GM11168 (cell line): ENCODE results near the gene TRPM3.

Experiments used
- in situ Hi-C: fragments of 300-500 bp; cut with MboI; formaldehyde crosslinking; loops from one replicate; pipeline ENCODE4 v1.12.0; 2022; ENCODE audit warnings: low sequenced_read_pairs; ENCODE audit not compliant: unreplicated experiment

TRPM3 gene

DNA sequence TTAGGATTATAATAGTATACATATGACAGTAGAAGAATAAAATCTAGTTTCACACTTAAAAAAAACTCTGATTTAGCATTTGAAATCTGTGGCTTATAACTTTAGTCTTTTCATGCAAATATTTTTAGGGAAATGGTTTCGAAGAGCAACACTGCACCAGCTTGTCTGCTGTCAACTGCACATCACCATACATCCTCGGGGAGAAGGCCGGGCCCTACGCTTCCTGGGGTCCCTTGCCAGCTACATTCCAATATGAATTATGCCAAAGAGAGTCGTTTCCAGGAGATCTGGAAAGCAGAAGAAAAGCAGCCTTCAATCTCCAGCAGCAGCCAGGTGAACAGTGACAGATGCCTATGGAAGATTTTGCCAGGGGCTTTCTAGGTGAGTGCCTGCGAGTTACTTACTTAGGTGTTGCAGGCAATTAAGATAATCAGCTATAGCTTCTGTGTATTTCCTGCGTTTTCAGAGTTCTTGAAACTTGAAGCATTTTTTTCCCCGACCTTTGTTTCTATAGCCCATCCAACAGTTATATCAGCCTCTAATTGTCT lies 166.8 kb downstream of the TRPM3 start:
- in situ Hi-C loops, result no loop called here

DNA sequence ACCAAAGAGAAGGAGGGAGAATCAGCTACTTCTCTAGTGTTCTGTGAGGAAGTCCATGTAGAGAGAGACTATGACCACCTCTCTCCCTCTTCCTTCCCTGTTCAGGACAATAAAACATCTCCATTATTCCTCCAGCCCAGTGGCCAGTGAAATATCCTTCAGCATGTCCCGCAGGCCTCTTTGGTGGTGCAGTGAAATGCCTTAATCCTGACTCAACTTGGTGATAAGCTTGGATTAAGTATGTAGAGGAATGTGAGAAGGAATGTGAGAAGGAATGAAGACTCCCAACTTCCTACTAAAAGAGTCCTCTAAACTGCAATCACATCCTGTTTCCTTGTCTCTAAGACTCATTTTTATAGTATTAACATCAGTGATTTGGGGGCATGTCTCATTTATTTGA lies 167.3 kb downstream of the TRPM3 start:
- in situ Hi-C loops, result no loop called here

DNA sequence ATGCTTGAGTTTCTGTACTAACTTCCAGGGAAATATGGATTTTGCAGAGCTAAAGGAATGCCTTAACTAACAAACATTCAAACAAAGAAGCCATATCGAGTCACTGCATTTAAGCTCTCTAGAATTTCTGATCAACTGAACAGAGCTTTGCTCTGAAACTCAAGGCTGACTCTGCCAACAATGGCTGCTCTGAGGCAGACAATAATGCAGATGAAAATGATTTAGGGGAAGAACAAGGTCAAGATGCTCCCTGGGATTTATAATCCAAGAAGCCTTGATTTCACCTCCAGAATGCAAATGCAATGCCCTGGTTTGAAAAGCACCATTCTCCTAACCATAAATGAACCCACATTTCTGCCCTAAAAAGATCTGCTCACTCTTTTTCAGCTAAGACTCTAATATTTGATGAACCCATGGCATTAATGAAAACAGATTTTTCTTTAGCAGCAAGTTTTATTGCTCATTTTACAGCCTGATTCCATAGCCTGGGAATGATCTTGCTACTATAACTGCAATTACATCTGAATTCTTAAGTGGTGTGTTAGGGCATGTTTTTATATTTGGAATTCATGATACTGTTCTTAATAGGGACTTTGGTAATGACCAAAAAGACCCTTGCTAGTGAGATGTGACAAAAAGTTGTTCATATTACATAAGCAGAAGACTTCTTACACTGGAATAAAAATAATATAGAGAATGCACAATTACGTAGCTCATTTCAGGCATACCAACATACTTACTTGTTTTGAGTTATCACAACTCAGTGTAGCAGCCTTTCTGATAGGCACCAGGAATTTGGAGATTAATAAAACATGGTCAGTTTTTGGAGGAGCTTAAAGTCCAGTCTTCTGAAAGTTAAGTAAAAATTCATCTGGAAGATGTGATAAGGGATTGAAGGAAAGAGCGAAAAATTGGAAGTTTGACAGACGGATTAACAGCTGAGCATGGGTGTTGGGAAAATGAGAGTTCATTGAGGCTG lies 169.4 kb downstream of the TRPM3 start:
- in situ Hi-C loops, result no loop called here

DNA sequence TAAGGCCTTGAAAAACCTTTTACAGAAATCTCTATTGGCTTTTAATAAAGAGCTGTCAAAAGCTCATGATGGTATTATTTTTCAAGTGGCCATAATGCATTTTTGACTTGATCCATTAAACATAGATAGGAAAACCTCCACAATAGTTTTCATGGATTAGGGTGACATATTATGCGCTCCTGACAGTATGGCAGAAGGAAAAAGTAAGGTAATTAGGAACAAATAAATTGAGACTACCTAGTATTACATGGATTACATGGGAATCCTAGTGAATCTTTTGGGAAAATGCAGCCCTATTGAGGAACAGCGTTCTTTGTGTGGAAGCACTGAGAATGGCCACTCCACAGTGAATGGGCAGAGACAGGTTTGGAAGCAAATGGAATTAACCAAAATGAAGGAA lies 171.2 kb downstream of the TRPM3 start:
- in situ Hi-C loops, result no loop called here

DNA sequence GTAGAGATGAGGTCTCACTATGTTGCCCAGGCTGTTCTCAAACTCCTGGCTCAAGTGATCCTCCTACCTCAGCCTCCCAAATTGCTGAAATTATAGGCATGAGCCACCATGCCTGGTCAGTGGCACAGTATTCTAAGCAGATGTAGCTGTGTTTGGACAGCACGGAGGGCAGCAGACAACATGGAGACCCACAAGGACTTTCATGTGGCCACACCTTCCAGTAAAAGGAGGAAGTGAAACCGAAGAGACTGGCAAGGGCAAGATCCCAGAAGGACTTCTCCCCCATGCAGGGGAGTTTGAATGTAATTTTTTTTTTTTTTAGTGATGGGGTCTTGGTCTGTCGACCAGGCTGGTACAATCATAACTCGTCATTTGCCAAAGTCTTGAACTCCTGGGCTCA lies 172.2 kb downstream of the TRPM3 start:
- in situ Hi-C loops, result no loop called here

DNA sequence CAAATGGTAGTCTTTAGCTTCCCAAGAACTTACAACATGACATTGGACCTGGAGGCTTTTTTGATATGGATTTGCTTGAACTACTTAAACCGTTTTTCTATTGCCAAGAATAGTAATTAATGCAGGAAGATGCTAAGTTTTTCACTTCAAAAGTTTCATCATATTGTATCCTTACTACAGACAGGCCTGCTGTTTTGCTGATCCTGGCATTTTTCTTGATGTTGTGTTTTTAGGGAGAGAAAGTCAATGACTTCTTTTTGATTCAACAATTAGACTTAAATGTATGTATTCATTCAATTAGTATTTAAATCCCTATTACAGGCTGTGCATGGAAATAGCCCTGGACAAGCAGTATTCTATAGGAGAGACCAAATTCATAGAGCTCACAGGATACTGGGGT lies 172.7 kb downstream of the TRPM3 start:
- in situ Hi-C loops, result no loop called here

DNA sequence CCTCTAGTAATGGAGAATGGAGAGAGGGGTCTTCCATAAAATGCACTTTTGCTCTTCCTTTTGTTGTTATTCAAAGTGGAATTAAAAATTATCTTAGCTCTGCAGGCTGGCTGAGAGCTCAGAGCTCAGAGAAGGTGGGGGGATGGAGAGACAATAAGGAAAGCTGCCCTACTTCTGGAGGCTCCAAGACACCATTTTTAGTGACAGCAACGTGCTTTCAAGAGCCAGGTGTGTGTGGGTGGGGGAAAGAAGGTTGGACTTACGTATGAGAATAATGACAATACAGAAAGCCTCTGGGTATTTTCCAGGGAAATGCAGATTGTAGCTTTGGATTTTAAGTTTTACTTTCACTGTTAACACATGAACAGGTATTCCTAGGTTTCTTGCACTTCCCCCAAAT lies 173.9 kb downstream of the TRPM3 start:
- in situ Hi-C loops, result no loop called here

DNA sequence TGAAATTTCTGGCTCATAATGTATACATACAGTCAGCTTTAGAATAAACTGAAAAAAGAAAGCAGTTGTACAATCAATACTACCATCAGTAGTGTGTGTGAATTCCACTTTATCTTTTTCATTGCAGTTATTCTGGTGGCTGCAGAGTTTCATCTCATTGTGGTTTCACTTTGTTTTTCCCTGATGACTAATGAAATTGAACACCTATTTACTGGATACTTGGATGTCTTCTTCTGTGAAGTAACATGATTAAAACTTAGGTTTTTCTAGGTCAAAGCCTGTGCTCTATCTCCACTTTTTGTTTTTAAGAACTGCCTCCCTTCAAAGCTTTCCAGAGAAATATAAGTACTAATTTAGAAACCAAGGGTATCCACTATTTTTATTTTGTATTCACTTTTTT lies 174.3 kb downstream of the TRPM3 start:
- in situ Hi-C loops, result no loop called here

DNA sequence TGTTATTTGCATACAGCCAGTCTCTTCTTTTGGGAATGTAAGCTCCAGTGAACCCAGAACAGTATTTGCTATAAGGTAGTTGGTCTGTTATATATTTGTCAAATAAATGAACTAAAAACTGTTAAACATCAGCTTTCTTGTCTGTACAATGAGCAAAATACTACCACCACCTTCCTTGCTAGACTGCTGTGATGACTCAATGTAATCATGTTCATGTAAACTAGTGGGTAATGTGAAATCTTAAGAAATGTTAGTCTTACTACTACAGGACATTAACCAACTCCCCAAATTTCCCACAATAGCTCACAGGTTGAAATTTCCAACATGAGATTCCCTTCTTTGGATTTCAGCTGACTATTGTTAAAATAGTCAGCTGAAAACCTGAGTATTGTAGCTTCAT lies 176.1 kb downstream of the TRPM3 start:
- in situ Hi-C loops, result no loop called here

DNA sequence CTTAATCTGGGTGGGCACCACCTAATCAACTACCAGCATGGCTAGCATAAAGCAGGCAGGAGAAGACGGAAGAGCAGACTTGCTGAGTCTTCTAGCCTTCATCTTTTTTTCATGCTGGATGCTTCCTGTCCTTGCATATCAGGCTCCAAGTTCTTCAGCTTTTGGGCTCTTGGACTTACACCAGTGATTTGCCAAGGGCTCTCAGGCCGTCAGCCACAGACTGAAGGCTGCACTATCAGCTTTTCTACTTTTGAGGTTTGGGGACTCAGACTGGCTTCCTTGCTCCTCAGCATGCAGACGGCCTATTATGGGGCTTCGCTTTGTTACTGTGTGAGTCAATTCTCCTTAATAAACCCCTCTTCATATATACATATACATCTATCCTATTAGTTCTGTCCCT lies 180.2 kb downstream of the TRPM3 start:
- in situ Hi-C loops, result no loop called here

DNA sequence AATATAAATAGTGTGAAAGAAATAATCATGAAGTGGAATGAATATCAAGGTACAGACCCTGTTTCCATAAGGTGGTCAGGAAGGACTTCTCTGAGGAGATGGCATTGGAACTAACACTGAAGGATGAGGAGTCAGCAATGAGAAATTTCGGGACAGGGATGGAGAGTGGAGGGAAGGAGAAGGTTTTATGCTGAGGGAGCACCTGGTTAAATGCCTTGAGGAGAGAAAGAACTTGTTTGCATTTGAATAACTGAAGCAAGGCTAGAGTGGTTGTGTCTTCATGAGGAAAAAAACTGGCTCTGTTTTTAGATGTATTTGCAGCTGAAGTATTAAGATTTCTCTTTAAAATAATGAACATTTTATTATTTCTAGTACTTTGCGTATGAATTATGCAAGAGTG lies 180.8 kb downstream of the TRPM3 start:
- in situ Hi-C loops, result no loop called here

DNA sequence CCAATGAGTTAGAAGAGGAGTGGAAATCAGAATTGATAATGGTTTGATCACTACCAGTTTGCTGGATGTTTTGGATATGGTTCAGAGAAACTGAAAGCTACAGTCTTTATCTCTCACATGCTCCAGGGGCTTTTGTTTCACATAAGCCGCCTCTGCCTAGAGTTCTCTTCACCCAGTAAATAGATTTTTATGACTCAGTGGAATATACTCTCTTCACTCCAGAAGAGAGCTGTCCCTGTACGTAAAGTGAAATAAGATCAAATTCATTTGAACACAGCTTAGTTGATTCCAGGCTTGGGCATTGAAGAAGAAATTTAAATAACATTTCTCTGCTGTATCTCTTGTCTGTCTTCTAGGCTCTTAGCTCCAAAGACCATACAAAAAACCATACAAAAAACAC lies 184.9 kb downstream of the TRPM3 start:
- in situ Hi-C loops, result no loop called here

DNA sequence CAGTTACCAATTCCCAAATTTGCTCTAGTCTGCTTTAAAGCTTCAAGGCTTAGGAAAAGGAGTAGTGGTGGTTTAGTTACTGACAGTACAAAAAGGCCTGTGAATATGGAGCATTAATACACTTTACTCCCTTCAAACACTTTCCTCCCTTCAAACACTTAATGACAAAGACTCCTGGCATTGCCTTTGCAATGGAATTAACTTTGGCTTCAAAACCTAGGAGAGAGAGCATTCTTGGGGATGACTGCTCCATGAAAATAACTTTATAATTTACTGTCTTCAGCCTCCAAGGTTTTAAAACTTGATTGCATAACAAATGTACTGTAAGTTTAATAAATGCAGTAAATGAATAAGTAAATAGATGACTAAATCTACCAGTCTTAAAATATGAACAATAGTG lies 185.6 kb downstream of the TRPM3 start:
- in situ Hi-C loops, result no loop called here

DNA sequence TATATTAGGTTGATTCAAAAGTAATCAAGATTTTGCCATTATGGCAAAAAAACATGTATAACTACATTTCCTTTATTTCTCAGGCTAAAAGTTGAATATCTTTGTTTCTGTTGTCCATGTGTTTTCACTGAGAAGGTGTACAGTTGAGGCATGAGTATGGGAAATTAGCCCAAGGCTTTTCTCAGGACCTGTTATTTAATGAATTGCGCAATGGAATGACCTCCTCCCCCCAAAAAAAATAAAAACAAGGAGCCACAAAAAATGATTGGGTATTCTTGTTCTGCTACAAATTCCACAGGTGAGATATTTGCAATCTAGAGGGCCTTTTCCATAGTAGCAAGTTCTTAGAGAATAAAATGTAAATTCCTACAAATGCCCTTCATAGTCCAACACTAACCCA lies 186.8 kb downstream of the TRPM3 start:
- in situ Hi-C loops, result no loop called here

DNA sequence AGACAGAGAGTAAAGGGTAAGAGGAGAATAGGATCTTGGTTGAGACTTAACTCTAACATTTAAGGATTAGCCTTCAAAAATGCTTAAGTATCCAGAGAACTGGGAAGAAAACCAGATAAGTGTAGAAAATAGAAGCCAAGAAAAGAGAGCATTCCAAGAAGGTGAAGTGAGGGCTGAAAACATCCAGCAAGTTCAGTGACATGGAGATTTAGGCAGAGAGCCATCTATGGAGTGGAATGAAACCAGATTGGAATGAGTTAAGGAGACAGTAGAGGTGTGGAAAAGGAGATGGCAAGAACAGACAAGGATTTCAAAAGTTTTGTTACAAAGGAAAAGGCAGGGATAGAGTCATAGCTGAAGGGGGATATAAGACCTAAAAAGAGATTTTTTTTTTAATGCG lies 188.1 kb downstream of the TRPM3 start:
- in situ Hi-C loops, result no loop called here

DNA sequence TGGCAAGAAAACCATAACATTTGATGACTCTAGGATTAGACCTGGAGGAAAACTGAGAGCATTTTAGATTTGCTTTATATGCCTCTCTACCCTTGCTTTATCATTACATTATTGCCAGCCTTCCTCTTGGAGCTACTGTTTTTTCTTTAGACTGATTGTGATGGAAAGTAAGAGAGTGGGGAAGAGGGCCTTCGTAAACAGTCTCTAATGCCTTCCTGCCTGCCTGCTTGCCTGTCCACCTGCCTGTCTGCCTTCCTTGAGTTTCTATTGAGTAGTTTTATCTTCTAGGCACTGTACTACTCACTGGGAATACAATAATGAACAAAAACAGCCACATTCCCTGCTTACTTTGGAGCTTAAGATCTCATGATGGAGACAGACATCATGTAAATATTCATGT lies 189.3 kb downstream of the TRPM3 start:
- in situ Hi-C loops, result no loop called here

DNA sequence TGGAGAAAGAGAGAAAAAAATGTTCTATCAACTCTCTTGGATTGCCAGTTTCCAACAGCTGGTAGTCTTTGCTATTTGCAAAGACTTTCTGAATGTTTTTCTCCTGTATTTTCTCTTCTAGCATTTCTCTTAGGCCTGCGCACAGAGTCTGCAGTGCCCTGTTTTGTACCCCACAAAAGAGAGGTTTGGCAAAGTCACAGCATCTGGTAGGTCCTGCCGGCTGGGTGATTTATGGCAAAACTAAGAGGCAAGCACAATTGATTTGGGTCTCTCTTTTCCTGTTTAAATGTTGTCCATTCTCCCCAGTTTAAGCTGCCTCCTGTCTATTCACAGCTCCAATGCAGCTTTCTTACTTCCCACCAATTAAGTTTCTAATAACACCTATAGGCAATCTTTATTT lies 193.9 kb downstream of the TRPM3 start:
- in situ Hi-C loops, result no loop called here

DNA sequence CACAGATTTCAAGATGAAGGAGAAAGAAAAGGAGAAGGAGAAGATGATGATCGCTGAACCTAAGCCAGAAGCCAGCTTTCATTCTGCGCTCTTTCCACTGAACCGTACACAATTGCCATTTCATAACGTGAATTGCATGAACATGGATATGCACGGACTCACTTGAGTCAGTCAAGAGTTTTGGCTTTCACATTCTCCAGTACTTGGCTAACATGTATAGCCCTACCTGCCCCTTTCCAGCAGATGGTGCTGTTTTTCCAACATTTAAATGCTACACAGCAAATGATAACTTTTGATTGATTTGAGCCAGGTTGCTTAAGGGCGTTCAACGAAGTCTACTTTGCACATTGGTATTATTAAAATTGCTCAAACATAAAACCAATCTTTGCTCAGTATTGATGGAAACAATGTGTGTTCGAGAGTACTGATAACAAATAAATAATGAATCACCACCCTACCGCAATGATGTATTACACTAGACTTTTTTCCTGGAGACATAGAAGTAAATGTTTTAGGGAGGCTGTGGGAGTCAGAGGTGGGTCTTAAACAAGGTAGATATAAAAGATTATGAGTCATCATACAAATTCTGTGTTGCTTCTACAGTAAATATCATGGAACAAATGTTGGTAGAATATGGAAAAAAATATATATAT lies 196.4 kb downstream of the TRPM3 start:
- in situ Hi-C loops, result no loop called here

DNA sequence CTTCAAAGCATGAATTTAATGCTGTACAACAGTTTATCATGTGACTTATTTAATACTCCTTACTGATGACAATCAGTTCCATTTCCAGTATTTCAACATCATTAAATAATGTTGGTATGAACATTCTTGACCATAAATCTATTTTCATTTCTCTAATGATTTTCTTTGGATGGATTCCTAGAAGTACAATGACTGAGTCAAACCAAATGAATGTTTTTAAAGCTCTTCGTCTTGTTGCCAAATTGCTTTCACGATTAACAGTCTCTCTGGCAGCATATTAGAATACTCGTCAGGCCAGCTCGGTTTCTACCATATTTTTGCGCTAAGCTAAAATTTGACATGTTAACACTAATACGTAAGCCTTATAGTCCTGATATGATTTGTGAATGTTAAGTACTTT lies 197.0 kb downstream of the TRPM3 start:
- in situ Hi-C loops, result no loop called here

DNA sequence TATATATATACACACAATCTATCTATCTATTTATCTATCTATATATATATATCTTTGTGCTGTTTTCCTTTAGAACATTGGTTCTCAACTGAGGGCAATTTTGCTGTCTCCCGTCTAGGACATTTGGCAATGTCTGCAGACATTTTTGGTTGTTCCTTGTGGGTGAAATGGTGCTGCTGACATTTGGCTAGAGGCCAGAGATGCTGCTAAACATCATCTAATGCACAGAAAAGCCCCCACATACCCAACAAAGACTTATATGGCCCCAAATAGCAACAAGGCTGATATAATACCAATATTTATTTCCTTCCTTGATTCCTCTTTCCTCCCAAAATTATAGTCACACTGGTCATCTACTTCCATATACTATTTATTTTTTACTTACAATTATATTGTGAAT lies 197.5 kb downstream of the TRPM3 start:
- in situ Hi-C loops, result no loop called here

DNA sequence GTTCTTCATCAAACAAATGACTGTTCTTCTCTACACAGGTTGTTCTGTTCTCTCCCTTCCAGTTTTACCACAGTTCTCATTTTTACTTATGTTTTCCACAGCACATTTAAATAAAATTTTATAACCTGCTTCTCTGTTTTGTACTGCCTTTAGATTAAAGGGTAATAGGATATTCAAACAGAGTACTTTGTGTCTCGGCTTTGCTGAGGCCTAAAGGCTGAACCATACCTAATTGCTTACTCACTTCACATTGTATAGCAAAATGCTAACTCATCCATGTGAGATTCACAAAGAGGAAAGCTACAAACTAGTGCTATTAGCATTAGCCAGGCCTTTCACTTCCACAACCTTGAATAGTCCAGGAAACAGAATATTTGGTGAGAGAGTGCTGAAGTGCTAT lies 200.3 kb downstream of the TRPM3 start:
- in situ Hi-C loops, result no loop called here
